IPS-18c (cell line): ENCODE measurements around the gene TFEB.

Source experiments
- H3K4me3 ChIP-seq: 2 replicates; pipeline ENCODE4 v1.7.0; 2013; ENCODE audit warnings: low read depth, mild to moderate bottlenecking, low read length, moderate library complexity; ENCODE audit not compliant: insufficient read depth
- H3K9me3 ChIP-seq: one replicate; pipeline ENCODE4 v1.6.1; 2013; ENCODE audit warnings: mild to moderate bottlenecking, low read length, moderate library complexity; ENCODE audit not compliant: control insufficient read depth, insufficient read depth

The TFEB gene

GRCh38 chr6:41717392-41717736 is 18.0 kb downstream of the TFEB start:
- no peak overlapping the region for H3K4me3 ChIP-seq
- no peaks in the 10 kb centered on the region for H3K9me3 ChIP-seq

DNA sequence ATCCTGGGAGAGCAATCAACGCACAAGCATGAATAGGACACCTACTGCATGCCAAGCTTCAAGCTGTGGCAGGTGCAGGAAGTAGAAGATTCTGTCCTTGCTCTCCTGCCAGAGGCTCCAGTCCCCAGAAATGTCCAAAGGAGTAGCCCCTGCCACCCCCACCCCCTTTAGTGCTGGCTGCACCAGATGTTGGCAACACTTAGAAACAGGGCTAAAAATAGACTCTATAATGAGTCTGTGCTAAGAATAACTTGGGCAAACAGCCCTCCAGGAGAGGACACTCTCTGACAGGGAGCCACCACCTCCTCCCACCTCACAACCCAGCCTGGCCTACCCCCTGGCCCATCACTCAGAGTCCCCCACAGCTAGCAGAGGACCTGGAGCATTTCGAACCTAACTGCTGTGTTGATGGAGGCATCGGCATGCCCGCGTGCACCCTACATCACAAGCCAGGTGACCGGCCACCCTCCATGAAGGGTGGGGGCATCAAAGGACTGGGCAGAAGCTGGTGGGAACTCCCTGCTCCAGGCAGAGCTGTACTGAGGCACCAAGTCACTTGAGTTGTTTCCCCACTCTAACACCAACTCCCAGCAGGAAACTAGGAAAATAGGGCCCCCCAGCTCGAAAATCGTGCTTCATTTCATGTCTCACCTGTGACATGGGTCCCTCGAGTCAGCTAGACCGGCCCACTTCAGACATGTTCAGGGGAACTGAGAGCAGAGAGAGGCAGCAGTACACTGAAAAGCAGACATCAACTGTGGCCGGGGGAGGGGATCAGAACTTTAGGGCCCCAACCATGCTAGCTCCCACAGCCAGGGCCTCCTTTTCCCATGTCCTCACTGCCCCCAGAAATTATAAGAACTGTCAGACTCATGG is 18.7 kb downstream of the TFEB start:
- Histone ChIP-seq H3K4me3 (no peak overlapping the region), H3K9me3 (no peaks in the 10 kb centered on the region)

DNA sequence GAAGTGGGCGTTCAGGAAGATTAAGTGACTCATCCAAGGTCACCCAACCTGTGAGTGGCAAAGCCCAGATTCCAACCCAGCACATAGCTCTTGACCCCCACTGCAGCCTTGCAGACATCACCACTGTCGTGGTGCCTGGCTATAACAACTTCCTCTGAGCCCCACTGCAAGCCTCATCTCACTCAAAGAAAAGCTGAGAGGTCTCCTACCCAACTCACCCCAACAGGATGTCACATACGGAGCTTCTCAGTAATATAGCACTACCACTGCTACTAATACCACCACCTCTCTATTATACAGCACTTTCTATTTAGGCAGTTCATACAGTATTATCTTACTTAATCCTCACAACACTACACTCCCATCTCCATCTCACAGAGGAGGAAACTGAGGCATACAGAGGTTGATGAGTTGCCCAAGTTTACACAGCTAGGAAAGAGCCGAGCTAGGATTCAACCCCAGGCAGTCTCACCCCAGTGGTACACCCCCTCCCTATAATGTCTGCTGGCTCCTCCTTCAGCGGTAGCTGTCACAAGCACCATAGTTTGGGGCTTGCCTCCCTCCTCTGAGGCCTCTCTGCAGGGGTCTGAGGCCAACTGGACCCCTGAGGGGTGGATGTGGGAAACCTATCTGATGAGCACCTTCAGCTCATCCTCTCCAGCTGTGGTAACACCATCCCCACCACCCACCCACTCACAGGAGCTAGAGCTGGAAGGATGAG is 19.5 kb downstream of the TFEB start:
- no peak overlapping the region for H3K4me3 ChIP-seq
- H3K9me3 ChIP-seq, result no peaks in the 10 kb centered on the region

DNA sequence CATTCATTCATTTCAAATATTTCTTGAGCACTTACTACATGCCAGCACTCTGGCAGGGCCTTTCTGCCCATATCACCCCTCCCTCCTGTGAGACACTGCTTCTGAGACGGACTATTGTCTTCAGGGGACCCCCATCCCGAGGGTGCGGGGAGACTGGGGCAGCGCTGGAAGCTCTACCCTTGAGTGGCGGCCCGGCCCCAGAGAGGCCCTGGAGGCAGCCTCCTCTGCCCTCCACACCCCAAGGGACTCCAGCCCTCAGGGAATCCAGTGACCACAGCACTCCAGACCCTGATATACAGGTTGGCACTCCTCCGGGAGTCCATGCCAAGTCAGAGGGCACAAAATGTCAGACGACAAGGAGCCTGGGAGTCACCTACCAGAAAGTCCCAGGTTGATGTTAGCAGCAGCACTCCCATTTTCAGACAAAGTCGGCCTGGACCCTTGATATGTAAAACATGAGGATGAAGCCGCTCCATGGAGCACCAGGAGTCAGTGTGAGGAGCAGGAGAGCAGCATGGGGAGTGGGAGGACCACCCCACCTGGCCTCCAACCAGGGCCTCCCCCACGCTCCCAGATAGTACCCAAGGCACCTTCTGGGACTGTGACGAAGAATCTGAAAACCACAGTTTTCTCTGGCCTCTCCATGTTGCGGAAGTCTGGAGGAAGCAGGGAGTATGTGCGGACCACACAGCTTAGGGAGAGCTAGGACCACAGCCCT is 20.7 kb downstream of the TFEB start:
- H3K9me3 ChIP-seq, result no peaks in the 10 kb centered on the region
- no peak overlapping the region for H3K4me3 ChIP-seq

DNA sequence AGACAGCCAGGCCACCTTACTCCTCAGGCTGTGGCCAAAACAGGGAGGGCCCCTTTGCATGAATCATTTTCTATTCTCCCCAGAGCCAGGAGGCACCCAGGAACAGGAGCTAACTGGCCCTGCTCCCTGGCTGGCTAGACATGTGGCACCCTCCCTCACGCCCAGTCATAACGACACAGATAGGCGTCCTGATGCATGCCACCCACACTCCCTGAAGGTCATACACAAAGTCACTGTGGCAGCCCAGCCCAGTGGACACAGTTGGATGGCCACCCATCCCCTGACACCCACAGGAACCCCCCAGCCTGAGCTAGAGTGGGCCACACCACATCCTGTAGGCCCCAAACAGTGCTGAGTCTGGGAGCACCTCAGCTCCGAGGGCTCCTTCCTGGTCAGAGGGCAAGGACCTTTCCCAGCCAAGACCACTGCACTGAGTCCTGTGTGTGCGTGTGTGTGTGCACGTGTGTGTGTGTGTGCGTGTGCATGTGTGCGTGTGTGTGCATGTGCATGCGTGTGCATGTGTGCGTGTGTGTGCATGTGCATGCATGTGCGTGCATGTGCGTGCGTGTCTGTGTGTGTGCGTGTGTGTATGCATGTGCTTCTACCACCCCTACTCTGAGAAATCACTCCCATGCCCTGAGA is 21.6 kb downstream of the TFEB start:
- Histone ChIP-seq H3K4me3 (no peak overlapping the region), H3K9me3 (peaks cover 4% of the 10 kb centered on the region)

- Histone ChIP-seq H3K4me3 (no peak overlapping the region), H3K9me3 (peaks cover 4% of the 10 kb centered on the region)
Observed at GRCh38 chr6:41713159-41713649, 22.2 kb downstream of the TFEB start.

GRCh38 chr6:41712651-41713103 is 22.7 kb downstream of the TFEB start:
- peaks cover 4% of the 10 kb centered on the region for H3K9me3 ChIP-seq
- no peak overlapping the region for H3K4me3 ChIP-seq

DNA sequence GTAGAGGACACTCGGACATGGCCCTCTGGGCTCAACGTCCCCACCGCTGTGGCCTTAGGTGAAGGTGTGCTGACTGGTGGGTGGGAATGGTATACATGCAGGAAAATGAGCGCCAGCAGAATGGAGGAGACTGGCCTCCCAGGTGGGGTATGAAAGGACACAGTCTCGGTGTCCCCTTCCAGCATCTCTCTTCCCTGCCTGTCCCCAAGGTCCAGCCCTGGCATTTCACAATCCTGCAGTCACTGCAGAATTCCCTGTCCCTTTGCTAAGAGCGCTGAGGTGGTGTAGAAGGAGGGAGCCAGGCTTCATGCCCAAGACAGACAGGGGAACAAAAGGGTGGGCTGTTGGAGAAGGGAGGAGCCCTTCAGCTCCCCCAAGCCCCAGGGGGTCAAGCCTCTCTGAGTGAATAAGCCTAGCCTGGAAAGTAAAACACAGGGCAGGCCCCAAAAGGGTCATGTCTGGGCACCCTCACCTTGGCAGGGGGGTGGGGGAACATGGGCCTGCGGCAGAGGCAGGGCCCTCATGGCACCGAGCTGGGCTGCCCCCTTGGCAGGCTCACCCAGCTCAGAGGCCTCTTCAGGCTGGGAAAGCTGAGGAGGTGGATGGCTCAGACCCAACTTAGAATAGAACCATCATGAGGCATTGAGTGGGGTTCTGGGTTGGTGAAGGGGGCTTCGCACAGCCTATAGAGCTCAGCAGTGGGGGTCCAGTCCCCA is 23.9 kb downstream of the TFEB start:
- peaks cover 4% of the 10 kb centered on the region for H3K9me3 ChIP-seq
- H3K4me3 ChIP-seq, result no peak overlapping the region

GRCh38 chr6:41709375-41709774 is 26.0 kb downstream of the TFEB start:
- Histone ChIP-seq H3K9me3 (peaks cover 4% of the 10 kb centered on the region), H3K4me3 (no peak overlapping the region)

DNA sequence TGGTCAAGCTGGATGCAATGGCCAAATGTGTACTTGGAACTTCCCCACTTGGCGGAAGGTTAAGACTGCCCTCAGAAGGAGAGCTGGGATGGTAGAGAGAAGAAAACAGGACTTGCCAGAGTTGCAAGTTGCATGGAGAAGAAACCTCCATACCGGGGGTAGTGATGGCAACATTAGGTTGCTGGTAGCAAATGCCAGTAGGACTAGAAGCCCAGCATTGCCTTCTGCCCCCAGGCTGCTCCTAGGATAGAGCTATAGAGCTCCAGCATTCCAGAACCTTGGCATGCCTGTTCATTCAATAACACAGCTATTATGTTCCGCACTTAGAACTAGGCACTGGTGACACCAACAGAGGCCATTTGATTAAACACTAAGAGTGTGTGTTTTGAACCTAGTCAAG is 26.6 kb downstream of the TFEB start:
- H3K4me3 ChIP-seq, result no peak overlapping the region
- H3K9me3 ChIP-seq, result peaks cover 4% of the 10 kb centered on the region

DNA sequence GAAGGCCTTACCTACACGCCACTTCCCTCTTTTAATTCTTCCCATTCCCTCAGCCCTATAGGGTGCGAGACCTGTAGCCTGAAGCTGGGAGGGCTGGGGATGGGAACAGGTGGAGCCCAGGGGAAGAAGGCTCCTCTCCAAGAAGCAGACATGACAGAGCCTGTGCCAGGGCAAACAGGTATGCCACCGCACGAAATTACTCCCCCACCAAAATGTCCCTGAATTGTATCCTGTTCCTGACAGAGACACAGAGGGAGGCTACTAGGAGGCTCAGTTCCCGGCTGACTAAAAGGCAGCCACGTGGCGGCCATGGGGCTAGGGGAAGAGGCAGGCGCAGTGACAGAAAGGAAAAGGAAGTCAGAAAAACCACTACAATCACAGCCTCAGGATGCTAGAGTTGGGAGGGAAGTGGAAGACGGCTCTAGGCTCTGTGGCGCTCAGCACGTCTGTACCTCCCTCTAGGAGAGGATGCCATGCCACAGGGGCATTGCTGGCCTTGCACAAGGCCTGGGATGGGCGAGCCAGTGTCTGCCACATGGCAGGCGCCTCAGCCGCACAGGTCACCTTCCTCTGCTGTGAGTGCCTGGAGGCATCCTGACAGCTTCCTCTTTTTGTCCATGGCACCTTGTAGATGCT is 27.7 kb downstream of the TFEB start:
- H3K4me3 ChIP-seq, result no peak overlapping the region
- H3K9me3 ChIP-seq, result peaks cover 4% of the 10 kb centered on the region

GRCh38 chr6:41706876-41707564 is 28.4 kb downstream of the TFEB start:
- peaks cover 4% of the 10 kb centered on the region for H3K9me3 ChIP-seq
- no peak overlapping the region for H3K4me3 ChIP-seq

DNA sequence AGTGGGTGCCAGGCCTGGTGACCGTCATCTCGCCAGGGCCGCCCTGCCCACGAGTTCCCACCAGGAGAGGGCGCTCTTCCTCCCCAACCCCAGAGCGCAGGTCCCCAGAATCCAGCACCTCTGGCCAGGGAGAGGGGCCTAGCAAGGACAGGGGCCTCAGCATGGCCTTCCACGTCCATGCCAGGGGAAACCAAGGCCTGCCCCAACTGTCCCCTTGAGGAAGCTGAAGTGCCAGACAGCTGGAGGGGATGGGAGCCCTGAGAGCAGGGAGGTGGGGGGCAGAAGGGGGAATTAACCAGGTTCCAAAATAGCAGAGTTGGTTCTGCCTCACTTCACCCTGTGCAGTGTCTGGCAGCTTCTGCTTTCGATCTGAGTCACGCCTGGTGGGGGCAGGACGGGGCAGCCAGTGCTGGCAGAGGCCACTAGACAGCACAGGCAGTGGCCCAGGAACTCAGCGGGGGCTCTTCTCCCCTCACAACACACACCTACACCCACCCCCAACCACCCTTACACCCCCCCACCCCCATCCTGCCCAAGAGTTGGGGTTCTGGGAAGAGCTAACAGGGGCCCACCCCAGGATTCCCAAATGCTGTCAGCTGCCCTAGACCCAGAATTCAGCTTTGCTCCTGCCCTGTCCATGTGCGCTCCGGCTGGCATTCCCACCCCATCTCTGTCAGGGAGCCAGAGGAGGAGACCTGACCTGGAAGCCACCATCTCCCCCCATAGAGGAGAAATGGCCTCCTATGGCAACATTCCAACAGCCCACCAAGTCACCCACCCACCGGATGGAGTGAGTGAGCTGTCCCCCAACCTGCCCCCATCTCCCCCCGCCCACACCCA is 29.2 kb downstream of the TFEB start:
- peaks cover 4% of the 10 kb centered on the region for H3K9me3 ChIP-seq
- H3K4me3 ChIP-seq, result no peak overlapping the region

DNA sequence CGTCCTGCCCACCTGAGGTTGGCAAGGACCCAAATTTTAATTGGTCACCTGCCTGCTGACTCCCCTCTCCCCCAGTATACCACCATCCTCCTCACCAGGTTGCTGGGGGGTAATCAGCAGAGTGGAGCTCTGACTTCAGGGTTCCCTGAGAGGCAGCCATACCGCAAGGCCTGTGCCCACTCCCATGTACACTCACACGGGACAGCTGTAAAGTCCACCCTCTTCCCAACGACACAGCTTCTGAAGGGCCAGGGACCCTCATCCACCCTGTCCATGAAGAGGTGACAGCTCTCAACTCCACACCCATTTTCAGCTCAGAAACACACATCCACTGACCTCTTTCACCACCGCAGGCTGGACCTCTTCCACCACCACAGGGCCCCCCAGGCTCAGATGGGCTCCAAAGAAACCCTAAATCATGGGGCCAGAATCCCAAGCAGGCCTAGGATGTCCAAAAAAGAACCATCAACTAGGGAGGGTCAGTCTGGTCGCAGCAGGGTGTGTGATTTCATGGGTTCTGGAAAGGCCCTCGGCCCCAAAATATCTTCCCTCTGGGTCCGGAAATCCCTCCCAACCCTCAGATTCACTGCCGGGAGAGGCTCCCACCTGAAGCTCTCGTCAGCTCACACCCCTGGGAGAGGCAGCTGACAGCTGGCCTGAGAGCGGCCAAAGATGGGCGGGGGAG is 30.0 kb downstream of the TFEB start:
- H3K9me3 ChIP-seq, result peaks cover 4% of the 10 kb centered on the region
- no peak overlapping the region for H3K4me3 ChIP-seq
